GM12892 (cell line): Measurements from ENCODE around the gene THSD8.

Experiments
- POLR2A ChIP-seq: IDR thresholded peaks from 2 replicates; pipeline ENCODE4 v1.6.1; 2011; ENCODE audit warnings: low read depth, low read length, control low read depth
- TAF1 ChIP-seq: IDR thresholded peaks from 2 replicates; pipeline ENCODE4 v1.6.1; 2011; ENCODE audit warnings: low read depth, mild to moderate bottlenecking, control low read depth, low read length, borderline replicate concordance

DNA sequence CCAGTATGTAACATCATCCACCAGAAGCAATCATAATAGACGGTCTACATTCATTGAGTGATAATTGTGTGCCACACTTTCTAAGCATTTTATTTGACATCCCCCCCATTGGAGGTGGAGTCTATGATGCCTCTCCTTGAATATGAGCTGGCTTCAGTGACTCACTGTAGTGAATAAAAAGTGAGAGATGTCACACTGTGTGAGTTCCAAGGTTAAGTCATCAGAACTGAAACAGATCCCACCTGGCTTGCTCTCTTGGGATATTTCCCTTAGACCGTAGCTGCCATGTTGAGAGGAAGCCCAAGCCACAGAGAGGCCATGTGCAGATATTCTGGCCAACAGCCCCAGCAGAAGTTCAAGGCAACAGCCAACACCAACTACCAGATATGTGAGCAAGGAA lies 19.9 kb downstream of the THSD8 start:
- TF ChIP-seq POLR2A (no peak), TAF1 (no peak)
